Natural killer cell (primary cell): ENCODE data around the gene VAMP3. TPM values are rescaled to one million over a fixed set of nuclear protein-coding genes. Genes with fewer than 3 reads are reported as not detected.

Experiments
- ATAC-seq, 3 donors: fragments of 150-1000 bp in 2 of 3; fragments of 200-7000 bp in 1 of 3; cut with Tn5 transposase; 1 replicate in 1 of 3; 2 replicates in 2 of 3; pipeline ENCODE4 v1.10.0; 2021; ENCODE audit warnings: mild to moderate bottlenecking in 2 of 3, moderate library complexity in 2 of 3
- DNase-seq, 2 donors: peaks; one replicate each; pipeline versions ENCODE4 v3.0.0 to v3.0.0-alpha.2; 2013 to 2021; ENCODE audit warnings: mixed read lengths in 1 of 2
- H3K27ac ChIP-seq: one replicate; pipeline ENCODE4 v1.5.1; 2013; ENCODE audit warnings: mild to moderate bottlenecking, low read length
- H3K27me3 ChIP-seq: one replicate; pipeline ENCODE4 v1.6.1; 2013; ENCODE audit warnings: low read length; ENCODE audit not compliant: control insufficient read depth, insufficient read depth
- H3K36me3 ChIP-seq: one replicate; pipeline ENCODE4 v1.6.1; 2013; ENCODE audit warnings: low read length; ENCODE audit not compliant: control insufficient read depth, insufficient read depth
- H3K4me1 ChIP-seq: one replicate; pipeline ENCODE4 v1.6.1; 2013; ENCODE audit warnings: low read length; ENCODE audit not compliant: control insufficient read depth, insufficient read depth
- H3K4me3 ChIP-seq: one replicate; pipeline ENCODE4 v1.5.1; 2013; ENCODE audit warnings: low read length
- H3K9me3 ChIP-seq: one replicate; pipeline ENCODE4 v1.6.1; 2013; ENCODE audit warnings: low read length; ENCODE audit not compliant: control insufficient read depth, insufficient read depth
- H3K27ac Mint-ChIP-seq, 2 donors: one replicate each; pipeline ENCODE4 v1.8.0; 2022; ENCODE audit warnings: mild to moderate bottlenecking in 2 of 2, mixed read lengths in 2 of 2, moderate library complexity in 1 of 2
- H3K27me3 Mint-ChIP-seq, 2 donors: one replicate each; pipeline ENCODE4 v1.8.0; 2022; ENCODE audit warnings: low read depth in 2 of 2, mixed read lengths in 2 of 2
- H3K36me3 Mint-ChIP-seq: one replicate; pipeline ENCODE4 v1.8.0; 2022; ENCODE audit warnings: mixed read lengths
- H3K4me1 Mint-ChIP-seq, 2 donors: one replicate each; pipeline ENCODE4 v1.8.0; 2022; ENCODE audit warnings: mixed read lengths in 2 of 2
- H3K4me3 Mint-ChIP-seq: one replicate; pipeline ENCODE4 v1.8.0; 2022; ENCODE audit warnings: mild to moderate bottlenecking, moderate library complexity, mixed read lengths
- H3K9me3 Mint-ChIP-seq, 2 donors: one replicate each; pipeline ENCODE4 v1.8.0; 2022; ENCODE audit warnings: mixed read lengths in 2 of 2
- CTCF ChIP-seq: fragments of 200-600 bp; IDR thresholded peaks from one replicate; pipeline ENCODE4 v1.8.0; 2022; ENCODE audit warnings: antibody characterized with exemption
- WGBS: methylation state at CpG from one replicate; pipeline ENCODE4 v1.1.7; 2013; ENCODE audit warnings: missing lambda C conversion rate; ENCODE audit not compliant: insufficient coverage; 5-methylcytosine and 5-hydroxymethylcytosine counted together
- intact Hi-C: fragments of 100-400 bp; cut with micrococcal nuclease; formaldehyde crosslinking; loops from one replicate; pipeline ENCODE4 v1.14.2; 2022
- total RNA-seq, 4 donors: library from RNA; stranded (reverse); fragments of 120-200 nt in 1 of 4; gene quantifications; one replicate each; pipeline versions ENCODE4 v1.2.3 to v1.2.4, GENCODE V29; 2013 to 2022

The VAMP3 gene
- total RNA-seq, 3 donors from 2014 or later (not counting 1 experiment from before 2014, with no cell fraction given), result 86.9 to 110 (median 92.2) TPM

- H3K9me3 ChIP-seq, result no peaks in the 10 kb centered on the region
- no peak overlapping the region for H3K27ac ChIP-seq
- Mint-ChIP-seq H3K36me3 (no peaks in the 10 kb centered on the region), H3K9me3 (no peaks in the 10 kb centered on the region), H3K4me3 (no peak overlapping the region), H3K27me3 (peaks cover 0 to 3% of the 10 kb centered on the region in 2 donors), H3K27ac (no peak overlapping the region), H3K4me1 (peaks cover 9 to 14% of the 10 kb centered on the region in 2 donors)
- WGBS, result no CpG with 5 or more reads among the region's 1 CpG
- DNase-seq (no peak), ATAC-seq (peak in 1 of 3 donors; percentile 47)
- no peaks in the 10 kb centered on the region for H3K27me3 ChIP-seq
- peaks cover 4% of the 10 kb centered on the region for H3K4me1 ChIP-seq
- no peak for TF ChIP-seq CTCF
- H3K36me3 ChIP-seq, result no peaks in the 10 kb centered on the region
- H3K4me3 ChIP-seq, result no peak overlapping the region
- intact Hi-C loops, result no loop called here
Measured at GRCh38 chr1:7755448-7755847, 15.6 kb upstream of the VAMP3 start.

- ATAC-seq (no peak), DNase-seq (no peak)
- H3K36me3 ChIP-seq, result no peaks in the 10 kb centered on the region
- TF ChIP-seq CTCF, result no peak
- Mint-ChIP-seq H3K4me3 (no peak overlapping the region), H3K27me3 (peaks cover 3 to 16% of the 10 kb centered on the region in 2 donors), H3K9me3 (no peaks in the 10 kb centered on the region), H3K36me3 (no peaks in the 10 kb centered on the region), H3K4me1 (no peaks in the 10 kb centered on the region), H3K27ac (no peak overlapping the region)
- no peaks in the 10 kb centered on the region for H3K27me3 ChIP-seq
- no peaks in the 10 kb centered on the region for H3K4me1 ChIP-seq
- intact Hi-C loops, result no loop called here
- H3K4me3 ChIP-seq, result no peak overlapping the region
- no peaks in the 10 kb centered on the region for H3K9me3 ChIP-seq
- WGBS, result 90% methylated on average over 6 of the region's 6 CpGs
- H3K27ac ChIP-seq, result no peak overlapping the region
Measured at GRCh38 chr1:7760245-7760644, 10.9 kb upstream of the VAMP3 start.

DNA sequence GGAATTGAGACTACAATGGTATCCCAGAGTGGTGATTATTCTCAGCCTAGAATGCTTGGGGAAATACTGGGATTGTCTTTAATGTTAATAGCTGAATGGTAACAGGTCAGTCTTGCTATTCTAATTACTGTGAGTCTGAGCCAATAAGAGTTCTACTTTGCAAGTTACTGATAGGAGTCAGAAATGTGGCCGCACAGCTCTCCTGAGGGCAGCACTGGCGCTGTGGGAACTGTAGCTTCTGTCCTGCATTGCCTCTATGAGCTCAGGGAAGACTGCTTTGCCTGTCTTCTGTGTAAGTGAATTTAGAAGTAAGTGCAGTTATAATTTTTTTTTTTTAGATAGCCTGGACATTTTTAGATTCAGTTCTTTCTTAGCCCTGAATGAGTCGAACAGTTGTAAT is 10.0 kb upstream of the VAMP3 start:
- 85% methylated on average over 3 of the region's 3 CpGs for WGBS
- H3K36me3 ChIP-seq, result no peaks in the 10 kb centered on the region
- no peak for ATAC-seq
- no peaks in the 10 kb centered on the region for H3K27me3 ChIP-seq
- intact Hi-C loops, result no loop called here
- H3K9me3 ChIP-seq, result no peaks in the 10 kb centered on the region
- H3K4me3 Mint-ChIP-seq, result no peak overlapping the region
- H3K4me3 ChIP-seq, result no peak overlapping the region
- no peaks in the 10 kb centered on the region for H3K36me3 Mint-ChIP-seq
- DNase-seq, result no peak
- peaks cover 6 to 18% of the 10 kb centered on the region in 2 donors for H3K27me3 Mint-ChIP-seq
- H3K9me3 Mint-ChIP-seq, result no peaks in the 10 kb centered on the region
- TF ChIP-seq CTCF, result no peak
- H3K4me1 Mint-ChIP-seq, result no peaks in the 10 kb centered on the region
- H3K27ac ChIP-seq, result no peak overlapping the region
- H3K27ac Mint-ChIP-seq, result no peak overlapping the region
- H3K4me1 ChIP-seq, result no peaks in the 10 kb centered on the region

DNA sequence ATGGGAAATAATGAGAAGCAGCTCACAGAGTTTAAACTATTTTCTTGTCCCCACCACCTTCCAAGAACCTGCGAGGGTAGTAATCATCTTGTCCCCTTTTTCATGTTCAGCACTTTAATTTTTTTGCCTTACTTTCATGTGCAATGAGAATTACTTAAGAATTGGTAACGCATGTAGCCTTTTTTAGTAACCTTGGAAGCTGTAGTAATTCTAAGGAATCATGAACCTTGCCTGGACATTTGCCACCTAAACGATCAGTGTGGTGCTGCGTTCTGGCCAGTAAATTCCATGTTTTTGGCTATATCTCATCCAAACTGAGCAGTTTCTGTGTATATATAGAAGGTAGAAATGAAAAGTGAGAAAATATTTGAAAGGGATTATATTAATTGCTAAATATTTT is 3.9 kb upstream of the VAMP3 start:
- ATAC-seq, result no peak
- no peak overlapping the region for H3K27ac Mint-ChIP-seq
- no peaks in the 10 kb centered on the region for H3K9me3 ChIP-seq
- peaks cover 13% of the 10 kb centered on the region for H3K4me1 ChIP-seq
- DNase-seq, result no peak
- peaks cover 12 to 13% of the 10 kb centered on the region in 2 donors for H3K4me1 Mint-ChIP-seq
- intact Hi-C loops, result no loop called here
- no peak for TF ChIP-seq CTCF
- H3K27ac ChIP-seq, result no peak overlapping the region
- H3K4me3 Mint-ChIP-seq, result no peak overlapping the region
- H3K27me3 ChIP-seq, result no peaks in the 10 kb centered on the region
- H3K4me3 ChIP-seq, result no peak overlapping the region
- H3K9me3 Mint-ChIP-seq, result no peaks in the 10 kb centered on the region
- H3K27me3 Mint-ChIP-seq, result peaks cover 12 to 33% of the 10 kb centered on the region in 2 donors
- no peaks in the 10 kb centered on the region for H3K36me3 ChIP-seq
- H3K36me3 Mint-ChIP-seq, result no peaks in the 10 kb centered on the region
- WGBS, result 92% methylated on average over 3 of the region's 4 CpGs
